HG03378 (cell line): ENCODE measurements around the gene ANKS3.

Source experiments
- ATAC-seq: cut with Tn5 transposase; IDR thresholded peaks from one replicate; pipeline ENCODE4 v1.9.1; 2021; ENCODE audit warnings: mild to moderate bottlenecking, moderate library complexity; ENCODE audit not compliant: unreplicated experiment

ANKS3 gene

DNA sequence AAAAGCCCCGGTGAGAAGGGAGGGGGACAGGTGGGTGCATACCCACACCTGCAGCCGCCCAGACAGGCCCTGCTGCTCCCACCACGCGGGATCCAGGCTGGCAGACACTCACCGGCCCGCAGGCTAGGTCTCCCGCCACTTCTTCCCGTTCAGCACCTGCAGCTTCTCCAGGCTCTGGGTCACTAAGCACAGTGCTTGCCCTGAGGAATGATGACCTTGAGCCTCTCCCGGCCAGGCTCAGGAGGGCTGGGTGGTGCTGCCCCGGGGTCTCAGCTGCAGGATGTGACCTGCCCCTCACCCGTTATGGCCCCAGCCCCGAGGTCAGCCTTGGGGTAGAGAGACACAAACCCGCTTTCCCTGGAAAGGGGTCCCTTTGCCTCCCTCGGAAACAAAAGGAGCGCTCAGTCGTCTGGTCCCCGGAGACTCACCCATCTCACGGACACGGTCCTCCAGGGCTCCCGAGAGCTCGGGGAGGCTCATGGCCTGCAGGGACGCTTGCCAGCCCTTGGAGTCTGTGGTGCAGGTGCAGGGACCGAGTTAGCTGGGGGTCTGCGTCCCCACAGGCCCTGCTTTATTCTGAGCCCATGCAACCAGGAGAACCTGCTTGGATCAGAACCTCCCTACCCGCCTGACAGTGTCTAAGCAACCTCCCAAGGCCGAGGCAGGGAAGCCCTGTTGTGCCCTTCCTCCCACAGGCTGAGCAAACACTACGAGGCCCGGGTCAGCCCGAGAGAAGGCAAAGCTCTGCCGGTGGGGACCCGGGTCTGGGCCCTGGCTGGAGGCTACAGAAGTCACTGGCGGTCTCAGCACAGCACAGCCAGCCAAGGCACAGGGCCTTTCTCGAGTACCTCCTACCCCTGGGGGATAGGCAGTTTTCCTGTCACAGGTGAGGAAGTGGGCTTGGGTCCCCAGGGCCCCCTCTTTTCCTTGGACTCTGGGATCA is 36.9 kb downstream of the ANKS3 start:
- ATAC-seq = no peak

- no peak for ATAC-seq
Measured at GRCh38 chr16:4696172-4696904, 37.7 kb downstream of the ANKS3 start.

DNA sequence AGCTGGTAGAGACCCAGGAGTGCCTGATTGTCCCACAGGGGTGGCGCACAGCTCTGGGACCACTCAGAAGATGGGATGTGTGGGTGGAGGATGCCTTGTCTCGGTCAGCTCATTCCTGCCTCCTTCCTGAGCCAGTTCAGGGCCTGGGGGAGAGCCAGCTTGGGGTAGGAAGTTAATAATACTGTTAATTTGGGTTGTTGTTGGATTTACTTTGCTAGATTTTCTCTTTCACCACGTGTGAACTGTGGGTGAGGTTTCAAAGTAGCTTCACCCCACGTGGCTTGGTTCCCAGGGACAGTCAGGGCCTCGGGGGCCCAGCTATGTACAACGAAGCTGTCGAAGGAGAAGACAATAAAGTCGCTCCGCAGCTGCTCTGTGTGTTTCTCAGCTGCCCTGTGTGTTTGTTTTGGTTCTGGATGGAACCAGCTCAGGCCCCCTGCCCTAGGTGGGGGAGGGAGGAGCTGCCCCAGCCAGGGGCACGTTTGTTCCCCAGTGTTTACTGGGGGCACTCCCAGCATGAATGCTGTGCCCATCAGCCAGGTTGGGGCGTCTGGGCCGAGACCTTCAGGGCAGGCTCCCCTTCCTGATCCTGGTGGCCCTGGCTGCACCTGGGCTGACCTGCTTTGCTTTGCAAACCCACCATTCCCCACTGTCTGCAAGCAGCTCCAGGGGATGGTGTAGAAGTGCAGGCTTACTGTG is 38.4 kb downstream of the ANKS3 start:
- no peak for ATAC-seq

DNA sequence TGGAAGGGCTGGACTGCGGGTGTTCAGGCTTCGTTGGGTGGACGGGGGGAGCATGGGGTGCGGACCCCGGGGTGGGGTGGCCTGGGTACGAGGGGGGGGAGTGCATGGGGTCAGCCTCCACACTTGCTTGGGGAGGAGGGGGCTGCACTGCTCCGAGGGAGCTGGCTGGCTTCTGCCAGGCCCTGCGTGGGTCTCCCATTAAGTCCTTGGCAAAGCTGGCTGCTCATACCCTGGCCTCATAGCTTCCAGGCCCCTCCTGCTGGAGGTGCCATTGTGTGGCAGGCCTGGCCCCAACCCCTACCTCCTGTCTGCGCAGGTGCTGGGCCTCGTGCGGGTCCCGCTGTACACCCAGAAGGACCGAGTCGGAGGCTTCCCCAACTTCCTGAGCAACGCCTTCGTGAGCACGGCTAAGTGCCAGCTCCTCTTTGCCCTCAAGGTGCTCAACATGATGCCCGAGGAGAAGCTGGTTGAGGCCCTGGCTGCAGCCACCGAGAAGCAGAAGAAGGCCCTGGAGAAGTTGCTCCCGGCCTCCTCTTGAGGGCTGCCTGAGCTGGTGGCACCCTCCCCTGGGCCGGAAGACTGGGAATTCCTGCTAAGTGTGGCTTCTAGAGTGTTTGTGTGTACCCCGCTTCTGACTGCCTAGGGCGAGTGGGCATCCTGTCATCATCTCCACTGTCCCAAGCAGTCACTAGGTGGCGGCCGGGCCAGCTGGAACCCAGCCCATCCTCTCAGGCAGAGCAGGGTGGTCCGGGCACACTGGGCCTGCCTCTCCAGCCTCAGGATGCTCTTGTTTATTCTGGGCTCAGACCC is 39.2 kb downstream of the ANKS3 start:
- no peak for ATAC-seq

- no peak for ATAC-seq
Measured at GRCh38 chr16:4693956-4694641, 40.0 kb downstream of the ANKS3 start.

GRCh38 chr16:4693296-4693955 is 40.6 kb downstream of the ANKS3 start, which contains the start of gene NUDT16L1:
Gene NUDT16L1 (plus strand): TSS chr16:4693562. CDS start chr16:4693727, 165 bp downstream.
- peak; percentile 82 for ATAC-seq

DNA sequence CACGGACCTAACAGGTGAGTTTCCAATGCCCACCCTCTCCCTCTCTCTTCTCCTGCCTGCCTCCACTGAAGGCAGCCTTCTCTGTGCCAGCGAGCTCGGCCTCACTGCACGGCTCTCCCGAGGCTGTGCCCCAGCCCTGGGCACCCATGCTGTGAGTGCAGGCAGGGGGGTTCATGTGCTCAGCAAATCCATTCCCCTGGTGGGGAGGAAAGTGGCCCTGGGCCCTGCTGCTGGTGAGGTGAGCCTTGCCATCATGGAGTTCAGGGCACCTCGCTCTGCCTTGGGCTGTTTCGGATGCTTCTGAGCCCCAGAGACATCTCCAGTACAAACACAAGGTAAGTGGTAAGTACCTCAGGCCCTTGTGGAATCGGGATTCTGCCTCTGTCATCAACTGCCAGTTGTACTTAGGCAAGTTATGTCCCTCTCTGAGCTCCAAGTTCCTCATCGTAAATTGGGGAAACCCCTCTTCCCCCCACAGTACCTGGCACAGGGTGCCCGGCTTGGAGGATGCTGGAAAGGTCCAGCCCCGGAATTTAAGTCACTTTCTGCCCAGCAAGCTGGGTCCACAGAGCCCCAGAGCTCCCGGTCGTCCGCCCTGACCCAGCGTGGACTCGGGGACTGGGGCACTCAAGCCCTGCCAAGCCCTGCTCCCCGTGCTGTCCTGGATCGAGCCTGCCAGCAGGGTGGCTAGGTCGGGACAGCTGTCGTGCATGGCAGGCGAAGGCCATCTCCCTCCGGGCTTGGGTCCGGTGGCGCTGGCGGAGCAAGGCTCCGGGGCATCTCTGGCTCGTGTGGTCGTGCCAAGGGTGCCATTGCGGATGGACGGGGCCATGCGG is 41.4 kb downstream of the ANKS3 start:
- ATAC-seq = peak; percentile 25

GRCh38 chr16:4691666-4692412 is 42.2 kb downstream of the ANKS3 start:
- ATAC-seq = no peak

GRCh38 chr16:4690946-4691665 is 43.0 kb downstream of the ANKS3 start:
- no peak for ATAC-seq

- no peak for ATAC-seq
Measured at GRCh38 chr16:4689864-4690704, 44.0 kb downstream of the ANKS3 start.

GRCh38 chr16:4689091-4689671 is 44.9 kb downstream of the ANKS3 start:
- no peak for ATAC-seq

DNA sequence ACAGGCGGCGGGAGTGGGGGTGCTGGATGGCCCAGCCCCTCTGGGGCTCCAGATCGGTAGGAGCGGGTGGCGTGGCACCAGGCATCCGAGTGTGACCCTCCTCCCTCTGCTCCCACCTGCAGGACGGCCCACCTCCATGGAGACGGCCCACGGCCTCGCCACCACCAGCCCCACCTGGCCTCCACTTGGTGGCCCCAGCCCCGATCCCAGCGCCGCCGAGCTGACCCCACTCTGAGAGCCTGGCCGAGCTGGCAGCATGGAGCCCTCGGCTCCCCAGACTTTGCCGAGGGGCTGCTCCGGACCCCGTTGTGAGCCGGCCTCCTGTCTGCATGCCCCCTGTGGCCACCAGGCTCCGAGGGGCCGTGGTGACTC is 45.4 kb downstream of the ANKS3 start:
- no peak for ATAC-seq

GRCh38 chr16:4687946-4688673 is 46.0 kb downstream of the ANKS3 start:
- ATAC-seq = no peak

DNA sequence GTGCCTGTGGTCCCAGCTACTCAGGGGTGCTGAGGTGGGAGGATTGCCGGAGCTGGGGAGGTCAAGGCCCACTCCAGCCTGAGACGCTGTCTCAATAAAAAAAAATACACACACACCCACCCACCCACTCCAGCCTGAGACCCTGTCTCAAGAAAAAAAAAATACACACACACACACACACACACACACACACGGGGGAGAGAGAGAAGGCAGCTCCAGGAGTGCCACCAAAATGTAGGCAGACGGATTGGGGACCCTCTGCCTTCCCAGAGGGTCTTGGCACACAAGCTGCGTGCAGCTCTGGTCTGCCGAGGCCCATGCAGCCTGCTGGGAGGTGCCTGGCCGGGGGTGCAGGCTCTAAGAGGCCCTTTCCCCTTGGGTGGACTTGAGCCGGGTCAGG is 46.7 kb downstream of the ANKS3 start:
- ATAC-seq = no peak

GRCh38 chr16:4686497-4687210 is 47.4 kb downstream of the ANKS3 start:
- ATAC-seq = no peak
